ENCODE results near the gene NGB.

NGB gene, protein sequence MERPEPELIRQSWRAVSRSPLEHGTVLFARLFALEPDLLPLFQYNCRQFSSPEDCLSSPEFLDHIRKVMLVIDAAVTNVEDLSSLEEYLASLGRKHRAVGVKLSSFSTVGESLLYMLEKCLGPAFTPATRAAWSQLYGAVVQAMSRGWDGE

GRCh38 chr14:77271113-77271710 lies at the start of gene NGB:
Gene NGB, minus strand, starts transcription at chr14:77271206. Its CDS starts 269 bp downstream, at chr14:77270937.
- TF ChIP-seq GATA3 (IDR thresholded peaks at IDR 0.05; ENCODE audit: low read depth, low read length) (no peak), GATA2 (IDR thresholded peaks at IDR 0.05; ENCODE audit: low read depth, low read length) (no peak)

DNA sequence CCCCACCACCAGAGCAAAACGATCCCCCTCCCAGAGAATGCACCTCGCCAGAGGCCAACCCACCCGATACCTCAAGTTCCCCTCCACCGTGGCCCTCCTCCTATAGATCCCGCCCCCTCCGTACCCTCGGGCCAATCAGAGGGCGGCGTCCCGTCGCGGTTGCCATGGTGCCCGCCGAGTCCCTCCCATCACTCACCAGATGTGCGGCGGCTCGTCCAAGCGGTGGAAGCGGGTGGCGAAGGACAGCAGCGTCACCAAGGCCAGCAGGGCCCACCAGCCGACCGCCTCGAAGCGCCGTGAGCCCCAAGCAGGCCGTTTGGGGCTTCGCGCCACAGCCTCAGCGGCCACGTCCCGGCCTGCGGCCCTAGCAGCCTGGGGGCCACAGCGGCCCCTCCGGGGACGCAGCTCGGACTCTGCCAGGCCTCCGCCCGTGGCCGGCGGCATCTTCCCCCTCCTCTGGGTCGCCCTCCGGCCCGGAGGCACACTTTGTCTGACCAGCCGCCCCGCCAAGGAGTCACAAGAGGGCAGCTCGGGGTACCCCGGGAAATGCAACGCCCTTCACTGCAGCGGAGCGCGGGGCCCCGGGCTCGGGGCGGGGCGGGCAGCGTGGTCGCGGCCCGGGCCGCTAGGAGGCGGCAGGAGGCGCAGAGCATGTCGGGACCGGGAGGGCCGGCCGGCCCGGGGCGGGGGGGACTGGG lies 49.4 kb upstream of the NGB start, which contains the start of gene POMT2:
Gene POMT2 (minus strand): TSS at position 646 of the 698 bp plus-strand sequence. CDS start 202 bp downstream, at position 444.
- TF ChIP-seq GATA3 (IDR thresholded peaks at IDR 0.05; ENCODE audit: low read depth, low read length) (no peak), GATA2 (IDR thresholded peaks at IDR 0.05; ENCODE audit: low read depth, low read length) (no peak)

- TF ChIP-seq GATA3 (IDR thresholded peaks at IDR 0.05; ENCODE audit: low read depth, low read length) = no peak
- TF ChIP-seq GATA2 (IDR thresholded peaks at IDR 0.05; ENCODE audit: low read depth, low read length) = no peak
Observed at GRCh38 chr14:77319422-77319821, 48.4 kb upstream of the NGB start.

DNA sequence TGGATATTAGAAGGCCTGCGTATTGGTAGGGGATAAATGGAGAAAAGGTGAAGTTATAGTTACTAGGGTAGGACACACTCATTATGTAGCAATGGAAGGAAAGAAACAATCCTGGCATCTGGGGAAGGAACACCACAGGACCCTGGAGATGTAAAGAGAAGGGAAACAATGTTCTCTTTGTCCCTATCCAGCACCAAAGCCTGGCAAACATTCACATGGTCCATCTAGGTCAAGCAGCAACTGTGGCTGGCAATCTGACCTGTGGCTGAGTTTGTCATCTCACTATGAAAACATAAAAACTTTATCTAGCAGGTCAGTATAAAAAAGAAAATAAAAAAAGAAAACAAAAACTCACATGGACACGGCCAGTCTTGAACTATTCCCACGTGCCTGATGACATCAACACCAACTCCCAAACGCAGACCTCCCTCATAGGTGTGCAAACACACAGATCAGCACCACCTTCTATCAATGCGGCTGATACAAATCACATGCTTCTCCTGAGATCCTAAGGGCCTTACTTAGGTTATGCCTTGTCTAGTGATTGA lies 47.1 kb upstream of the NGB start:
- TF ChIP-seq GATA3 (IDR thresholded peaks at IDR 0.05; ENCODE audit: low read depth, low read length) (no peak), GATA2 (IDR thresholded peaks at IDR 0.05; ENCODE audit: low read depth, low read length) (no peak)

DNA sequence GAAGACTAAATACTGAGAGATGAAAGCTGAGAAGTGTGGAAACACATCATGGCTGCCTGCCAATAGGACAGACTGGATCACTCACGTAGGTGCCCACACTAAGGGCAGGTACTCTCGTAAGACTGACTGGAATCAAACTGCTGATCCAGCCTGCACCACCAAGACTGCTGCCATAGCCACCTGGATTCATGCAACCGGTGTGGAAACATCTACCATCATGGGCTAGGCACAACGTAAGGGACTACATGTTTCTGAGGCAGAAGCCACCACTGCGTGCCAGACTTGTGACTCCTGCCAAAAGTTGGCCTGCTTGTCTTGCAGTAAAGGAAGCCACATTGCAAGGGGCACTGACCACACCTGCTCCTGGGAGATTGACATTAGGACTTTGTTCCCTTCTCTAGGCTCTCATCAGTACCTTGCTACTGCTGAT lies 45.9 kb upstream of the NGB start:
- TF ChIP-seq GATA3 (IDR thresholded peaks at IDR 0.05; ENCODE audit: low read depth, low read length) (no peak), GATA2 (IDR thresholded peaks at IDR 0.05; ENCODE audit: low read depth, low read length) (no peak)

- TF ChIP-seq GATA3 (IDR thresholded peaks at IDR 0.05; ENCODE audit: low read depth, low read length) = no peak
- no peak for TF ChIP-seq GATA2 (IDR thresholded peaks at IDR 0.05; ENCODE audit: low read depth, low read length)
Observed at GRCh38 chr14:77316195-77316505, 45.1 kb upstream of the NGB start.

- TF ChIP-seq GATA2 (IDR thresholded peaks at IDR 0.05; ENCODE audit: low read depth, low read length) = no peak
- no peak for TF ChIP-seq GATA3 (IDR thresholded peaks at IDR 0.05; ENCODE audit: low read depth, low read length)
Observed at GRCh38 chr14:77314539-77315457, 43.8 kb upstream of the NGB start.

DNA sequence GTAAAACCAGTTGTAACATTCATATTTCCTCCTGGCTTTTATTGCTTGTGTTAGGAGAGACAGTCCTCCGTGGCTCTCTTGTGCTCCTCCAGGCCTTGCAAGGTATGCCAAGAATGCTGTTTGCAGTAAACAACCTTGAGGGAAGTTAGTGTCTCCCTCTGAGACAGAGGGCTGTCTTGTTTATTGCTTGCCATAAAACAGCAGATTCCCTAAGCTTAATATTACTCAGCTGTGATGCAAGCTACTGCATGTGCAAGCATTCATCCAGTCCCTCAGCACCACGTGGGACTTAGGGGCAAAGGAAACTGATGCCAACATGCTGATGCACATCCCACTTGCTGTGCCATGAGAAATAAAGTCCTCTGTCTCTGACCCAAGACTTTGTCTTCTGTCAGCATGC lies 43.0 kb upstream of the NGB start:
- TF ChIP-seq GATA3 (IDR thresholded peaks at IDR 0.05; ENCODE audit: low read depth, low read length) = no peak
- no peak for TF ChIP-seq GATA2 (IDR thresholded peaks at IDR 0.05; ENCODE audit: low read depth, low read length)

DNA sequence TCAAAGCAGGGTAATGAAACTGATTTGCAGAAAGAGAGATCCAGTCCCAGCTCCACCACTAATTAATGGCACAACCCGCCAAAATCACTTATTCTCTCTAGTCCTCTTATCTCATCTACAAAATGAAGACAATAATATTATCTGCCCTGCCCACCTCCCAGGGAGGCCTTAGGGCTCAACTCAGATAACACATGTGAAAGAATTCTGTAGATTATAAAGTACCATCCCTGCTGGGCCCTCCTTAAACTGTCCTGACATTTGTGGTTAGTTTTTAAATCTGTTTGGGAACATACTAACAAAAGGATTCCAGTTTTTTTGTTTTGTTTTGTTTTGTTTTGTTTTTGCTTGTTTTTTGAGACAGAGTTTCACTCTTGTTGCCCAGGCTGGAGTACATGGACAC lies 42.4 kb upstream of the NGB start:
- no peak for TF ChIP-seq GATA3 (IDR thresholded peaks at IDR 0.05; ENCODE audit: low read depth, low read length)
- TF ChIP-seq GATA2 (IDR thresholded peaks at IDR 0.05; ENCODE audit: low read depth, low read length) = peak; percentile 36; the same call in 1 of the 2 replicates

DNA sequence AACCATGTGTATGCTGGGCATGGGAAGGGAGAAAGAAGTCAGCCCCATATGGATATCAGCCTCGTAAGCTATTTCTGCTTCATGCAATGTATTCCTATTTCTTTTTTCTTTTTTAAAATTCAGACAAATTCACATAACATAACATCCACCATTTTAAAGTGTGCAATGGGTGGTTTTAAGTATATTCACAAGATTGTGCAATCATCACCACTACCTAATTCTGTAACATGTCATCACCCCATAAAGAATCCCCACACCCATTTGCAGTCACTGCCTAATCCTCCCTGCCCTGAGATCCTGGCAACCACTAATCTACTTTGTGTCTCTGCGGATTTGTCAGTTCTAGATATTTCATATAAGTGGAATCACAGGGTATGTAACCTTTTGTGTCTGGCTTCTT lies 40.2 kb upstream of the NGB start:
- no peak for TF ChIP-seq GATA2 (IDR thresholded peaks at IDR 0.05; ENCODE audit: low read depth, low read length)
- no peak for TF ChIP-seq GATA3 (IDR thresholded peaks at IDR 0.05; ENCODE audit: low read depth, low read length)

DNA sequence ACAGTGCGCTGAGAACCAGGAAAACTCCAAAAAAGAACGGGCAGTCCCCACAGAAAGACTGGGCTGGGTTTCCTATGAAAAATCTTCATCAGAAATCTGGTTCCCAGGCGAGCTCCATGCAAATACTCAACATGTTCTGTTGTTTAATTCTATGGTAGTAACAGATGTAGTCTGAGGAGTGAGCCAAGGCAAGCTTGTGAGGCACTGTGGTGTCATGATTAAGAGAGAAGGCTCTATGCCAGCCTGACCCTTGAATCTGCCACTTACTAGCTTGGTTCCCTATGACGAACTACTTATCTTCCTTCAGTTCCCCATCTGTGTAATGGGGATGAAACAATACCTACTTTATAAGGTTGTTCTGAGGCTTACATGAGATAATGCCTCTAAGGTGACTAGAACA lies 39.0 kb upstream of the NGB start:
- TF ChIP-seq GATA2 (IDR thresholded peaks at IDR 0.05; ENCODE audit: low read depth, low read length) (no peak), GATA3 (IDR thresholded peaks at IDR 0.05; ENCODE audit: low read depth, low read length) (no peak)

GRCh38 chr14:77309131-77309530 lies 38.1 kb upstream of the NGB start:
- TF ChIP-seq GATA3 (IDR thresholded peaks at IDR 0.05; ENCODE audit: low read depth, low read length) = no peak
- no peak for TF ChIP-seq GATA2 (IDR thresholded peaks at IDR 0.05; ENCODE audit: low read depth, low read length)

GRCh38 chr14:77306851-77307496 lies 36.0 kb upstream of the NGB start:
- TF ChIP-seq GATA2 (IDR thresholded peaks at IDR 0.05; ENCODE audit: low read depth, low read length) = no peak
- no peak for TF ChIP-seq GATA3 (IDR thresholded peaks at IDR 0.05; ENCODE audit: low read depth, low read length)
